OCI-LY7 (cell line): ENCODE data around the gene PLCB3.

ENCODE experiments used
- EZH2phosphoT487 ChIP-seq: fragments of 200-600 bp; sonication (generic); IDR thresholded peaks from 2 replicates; pipeline ENCODE4 v1.6.1; 2018; ENCODE audit warnings: low read depth, borderline replicate concordance, mild to moderate bottlenecking, mixed run types, antibody characterized with exemption, low read length, moderate library complexity, mixed read lengths
- TF ChIP-seq, protein P1 (sequence below): fragments of 200-600 bp; sonication (generic); conservative IDR thresholded peaks from 2 replicates; pipeline ENCODE4 v1.5.1; 2014; ENCODE audit warnings: mild to moderate bottlenecking, antibody characterized with exemption, low read length, moderate library complexity, mixed read lengths

DNA sequence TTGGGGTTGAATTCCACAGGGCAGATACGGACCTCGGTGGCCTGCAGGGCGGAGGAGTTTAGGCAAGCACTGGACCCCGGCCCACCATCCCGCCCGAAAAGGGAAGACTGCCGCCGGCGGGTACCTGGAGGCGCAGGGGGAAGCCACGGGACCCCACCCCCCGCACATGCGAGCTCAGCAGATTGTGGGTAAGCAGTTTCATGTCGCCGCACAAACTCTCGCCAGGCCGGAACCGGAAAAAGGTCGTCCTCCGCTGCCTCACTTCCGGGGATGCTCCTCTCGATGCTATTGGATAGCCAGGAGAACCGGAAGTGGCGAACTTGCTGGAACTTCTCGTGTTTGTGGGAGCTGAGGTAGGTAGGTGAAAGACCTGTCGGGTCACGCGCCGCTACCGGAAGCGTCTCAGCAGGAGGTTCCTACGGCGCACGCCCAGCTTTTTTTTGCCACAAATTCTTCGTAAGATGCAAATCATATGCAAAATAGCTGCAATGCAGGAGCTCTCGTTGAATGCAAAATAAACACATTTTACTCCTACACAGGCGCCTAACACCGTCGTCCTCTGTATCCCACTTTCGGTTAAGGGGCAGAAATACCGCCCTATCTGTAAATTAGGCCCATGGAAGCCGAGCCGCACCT, 66.1 kb downstream of the PLCB3 start, which contains the start of gene TRMT112:
- TF ChIP-seq, protein P1, sequence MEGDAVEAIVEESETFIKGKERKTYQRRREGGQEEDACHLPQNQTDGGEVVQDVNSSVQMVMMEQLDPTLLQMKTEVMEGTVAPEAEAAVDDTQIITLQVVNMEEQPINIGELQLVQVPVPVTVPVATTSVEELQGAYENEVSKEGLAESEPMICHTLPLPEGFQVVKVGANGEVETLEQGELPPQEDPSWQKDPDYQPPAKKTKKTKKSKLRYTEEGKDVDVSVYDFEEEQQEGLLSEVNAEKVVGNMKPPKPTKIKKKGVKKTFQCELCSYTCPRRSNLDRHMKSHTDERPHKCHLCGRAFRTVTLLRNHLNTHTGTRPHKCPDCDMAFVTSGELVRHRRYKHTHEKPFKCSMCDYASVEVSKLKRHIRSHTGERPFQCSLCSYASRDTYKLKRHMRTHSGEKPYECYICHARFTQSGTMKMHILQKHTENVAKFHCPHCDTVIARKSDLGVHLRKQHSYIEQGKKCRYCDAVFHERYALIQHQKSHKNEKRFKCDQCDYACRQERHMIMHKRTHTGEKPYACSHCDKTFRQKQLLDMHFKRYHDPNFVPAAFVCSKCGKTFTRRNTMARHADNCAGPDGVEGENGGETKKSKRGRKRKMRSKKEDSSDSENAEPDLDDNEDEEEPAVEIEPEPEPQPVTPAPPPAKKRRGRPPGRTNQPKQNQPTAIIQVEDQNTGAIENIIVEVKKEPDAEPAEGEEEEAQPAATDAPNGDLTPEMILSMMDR, result no peak
- no peak for TF ChIP-seq EZH2phosphoT487
